Activated naive CD4-positive, alpha-beta T cell treated with anti-CD3 and anti-CD28 coated beads, Interleukin-2, amount 10 ng/mL, durations not matched to agents 7 days and 5 days (primary cell): ENCODE results near the gene PANX1.
"Not testable (repeated sequence)": the region's sequence is repeated elsewhere in the genome, so short reads cannot be mapped to it uniquely, and the experiment has no call there.

Source experiments
- CTCF ChIA-PET: fragments of 350-600 bp; sonication (Branson Sonifier 250); formaldehyde crosslinking; loops from one replicate; lab custom pipeline; 2021; ENCODE audit warnings: antibody characterized with exemption; lab: Charles Lee
- DNase-seq: peaks from one replicate; pipeline ENCODE4 v3.0.0-alpha.2; 2020
- H3K27ac Mint-ChIP-seq: one replicate; pipeline ENCODE4 v1.8.0; 2021; ENCODE audit warnings: mild to moderate bottlenecking, moderate library complexity, mixed read lengths
- H3K27me3 Mint-ChIP-seq: one replicate; pipeline ENCODE4 v1.8.0; 2021; ENCODE audit warnings: mild to moderate bottlenecking, mixed read lengths
- H3K36me3 Mint-ChIP-seq: one replicate; pipeline ENCODE4 v1.8.0; 2021; ENCODE audit warnings: mixed read lengths
- H3K4me1 Mint-ChIP-seq: one replicate; pipeline ENCODE4 v1.8.0; 2021; ENCODE audit warnings: mixed read lengths
- H3K4me3 Mint-ChIP-seq: one replicate; pipeline ENCODE4 v1.8.0; 2021; ENCODE audit warnings: mild to moderate bottlenecking, moderate library complexity, mixed read lengths
- H3K9me3 Mint-ChIP-seq: one replicate; pipeline ENCODE4 v1.8.0; 2021; ENCODE audit warnings: mixed read lengths

Gene PANX1

DNA sequence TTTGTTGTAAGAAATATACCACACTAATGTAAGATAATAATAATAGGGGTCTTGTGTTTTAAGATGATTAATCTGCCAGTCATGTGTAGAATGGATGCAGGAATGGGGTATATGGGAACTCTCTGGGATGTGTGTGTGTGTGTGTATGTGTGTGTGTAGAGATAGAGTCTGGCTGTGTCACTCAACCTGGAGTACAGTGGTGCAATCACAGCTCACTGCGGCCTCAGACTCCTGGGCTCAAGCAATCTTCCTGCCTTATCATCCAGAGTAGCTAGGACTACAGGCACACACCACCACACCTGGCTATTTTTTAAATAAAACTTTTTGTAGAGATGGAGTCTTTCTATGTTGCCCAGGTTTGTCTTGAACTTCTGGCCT is 11.5 kb upstream of the PANX1 start:
- Mint-ChIP-seq H3K4me3 (no peak overlapping the region), H3K36me3 (no peaks in the 10 kb centered on the region), H3K9me3 (no peaks in the 10 kb centered on the region), H3K27ac (no peak overlapping the region), H3K4me1 (no peaks in the 10 kb centered on the region), H3K27me3 (no peaks in the 10 kb centered on the region)
- DNase-seq = no peak
- CTCF ChIA-PET = no interaction called here

DNA sequence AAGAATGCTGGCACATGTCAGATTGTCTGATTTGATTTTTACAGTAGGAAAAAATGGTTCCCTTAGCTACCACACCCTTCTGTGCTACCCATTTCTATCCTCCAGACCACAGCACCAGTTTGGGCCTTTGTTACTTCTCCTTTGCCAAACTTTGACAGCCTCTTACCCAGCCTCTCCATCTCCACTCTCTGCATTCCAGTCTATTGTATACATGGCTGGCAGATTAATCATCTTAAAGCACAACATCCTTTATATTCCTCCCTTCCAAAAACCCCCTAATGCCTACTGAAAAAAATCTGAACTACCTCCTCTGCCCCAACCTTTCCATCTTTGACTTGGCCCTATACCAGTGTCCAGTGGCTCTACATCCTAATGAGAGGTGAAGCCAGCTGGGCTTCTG is 10.8 kb upstream of the PANX1 start:
- no peaks in the 10 kb centered on the region for H3K27me3 Mint-ChIP-seq
- no peak overlapping the region for H3K4me3 Mint-ChIP-seq
- DNase-seq = no peak
- CTCF ChIA-PET = no interaction called here
- H3K9me3 Mint-ChIP-seq = no peaks in the 10 kb centered on the region
- no peaks in the 10 kb centered on the region for H3K4me1 Mint-ChIP-seq
- no peak overlapping the region for H3K27ac Mint-ChIP-seq
- H3K36me3 Mint-ChIP-seq = no peaks in the 10 kb centered on the region

- H3K9me3 Mint-ChIP-seq, H3K27ac Mint-ChIP-seq, CTCF ChIA-PET, H3K27me3 Mint-ChIP-seq, H3K4me3 Mint-ChIP-seq, H3K4me1 Mint-ChIP-seq, DNase-seq, H3K36me3 Mint-ChIP-seq: not testable (repeated sequence)
These were observed 9.0 kb upstream of the PANX1 start for GRCh38 chr11:94119676-94120075.

DNA sequence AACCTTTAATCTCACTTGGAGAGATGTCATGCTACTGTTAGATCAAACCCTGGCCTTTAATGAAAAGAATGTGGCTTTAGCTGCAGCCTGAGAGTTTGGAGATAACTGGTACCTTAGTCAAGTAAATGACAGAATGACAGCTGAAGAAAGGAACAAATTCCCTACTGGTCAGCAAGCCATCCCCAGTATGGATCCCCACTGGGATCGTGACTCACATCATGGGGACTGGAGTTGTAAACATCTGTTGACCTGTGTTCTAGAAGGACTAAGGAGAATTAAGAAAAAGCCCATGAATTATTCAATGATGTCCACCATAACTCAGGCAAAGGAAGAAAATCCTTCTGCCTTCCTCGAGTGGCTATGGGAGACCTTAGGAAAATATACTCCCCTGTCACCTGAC is 8.1 kb upstream of the PANX1 start:
- CTCF ChIA-PET, H3K27me3 Mint-ChIP-seq, DNase-seq, H3K36me3 Mint-ChIP-seq, H3K27ac Mint-ChIP-seq, H3K9me3 Mint-ChIP-seq, H3K4me3 Mint-ChIP-seq, H3K4me1 Mint-ChIP-seq: not testable (repeated sequence)

DNA sequence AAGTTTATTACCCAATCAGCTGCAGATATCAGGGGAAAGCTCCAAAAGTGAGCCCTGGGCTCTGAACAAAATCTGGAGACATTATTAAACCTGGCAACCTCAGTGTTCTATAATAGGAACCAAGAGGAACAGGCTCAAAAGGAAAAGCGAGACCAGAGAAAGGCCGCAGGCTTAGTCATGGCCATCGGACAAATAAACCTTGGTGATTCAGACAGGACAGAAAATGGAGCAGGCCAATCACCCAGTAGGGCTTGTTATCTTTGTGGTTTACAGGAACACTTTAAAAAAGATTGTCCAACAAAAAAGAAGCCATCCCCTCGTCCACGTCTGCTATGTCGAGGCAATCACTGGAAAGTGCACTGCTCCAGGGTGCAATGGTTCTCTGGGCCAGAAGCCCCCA is 7.7 kb upstream of the PANX1 start:
- Mint-ChIP-seq H3K4me1 (no peaks in the 10 kb centered on the region), H3K4me3 (no peak overlapping the region), H3K36me3 (no peaks in the 10 kb centered on the region), H3K27me3 (no peaks in the 10 kb centered on the region), H3K27ac (no peak overlapping the region), H3K9me3 (peaks cover 6% of the 10 kb centered on the region)
- CTCF ChIA-PET = no interaction called here
- no peak for DNase-seq

DNA sequence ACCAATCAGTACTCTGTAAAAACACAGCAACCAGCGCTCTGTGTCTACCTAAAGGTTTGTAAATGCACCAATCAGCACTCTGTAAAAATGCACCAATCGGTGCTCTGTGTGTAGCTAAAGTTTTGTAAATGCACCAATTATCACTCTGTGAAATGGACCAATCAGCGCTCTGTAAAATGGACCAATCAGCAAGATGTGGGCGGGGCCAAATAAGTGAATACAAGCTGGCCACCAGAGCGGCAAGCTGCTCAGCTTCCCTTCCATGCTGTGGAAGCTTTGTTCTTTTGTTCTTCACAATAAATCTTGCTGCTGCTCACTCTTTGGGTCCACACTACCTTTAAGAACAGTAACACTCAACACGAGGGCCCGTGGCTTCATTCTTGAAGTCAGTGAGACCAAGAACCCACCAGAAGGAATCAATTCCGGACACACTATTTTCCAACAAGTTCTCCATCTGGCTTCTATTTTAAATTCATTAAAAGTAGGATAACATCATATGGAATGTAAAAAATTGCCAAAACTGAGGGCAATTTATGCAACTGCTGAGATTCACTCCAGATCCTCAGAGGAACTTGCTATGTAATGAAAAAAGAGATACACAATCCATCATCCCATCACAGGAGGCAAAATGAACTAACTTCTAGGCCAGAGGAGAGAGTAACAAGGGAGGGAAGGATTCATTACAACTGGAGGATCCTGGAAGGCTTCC is 3.1 kb upstream of the PANX1 start:
- no peaks in the 10 kb centered on the region for H3K36me3 Mint-ChIP-seq
- no peak overlapping the region for H3K4me3 Mint-ChIP-seq
- peaks cover 6% of the 10 kb centered on the region for H3K9me3 Mint-ChIP-seq
- H3K4me1 Mint-ChIP-seq = peaks cover 17% of the 10 kb centered on the region
- no peak for DNase-seq
- H3K27me3 Mint-ChIP-seq = peaks cover 4% of the 10 kb centered on the region
- no peak overlapping the region for H3K27ac Mint-ChIP-seq
- CTCF ChIA-PET = no interaction called here

DNA sequence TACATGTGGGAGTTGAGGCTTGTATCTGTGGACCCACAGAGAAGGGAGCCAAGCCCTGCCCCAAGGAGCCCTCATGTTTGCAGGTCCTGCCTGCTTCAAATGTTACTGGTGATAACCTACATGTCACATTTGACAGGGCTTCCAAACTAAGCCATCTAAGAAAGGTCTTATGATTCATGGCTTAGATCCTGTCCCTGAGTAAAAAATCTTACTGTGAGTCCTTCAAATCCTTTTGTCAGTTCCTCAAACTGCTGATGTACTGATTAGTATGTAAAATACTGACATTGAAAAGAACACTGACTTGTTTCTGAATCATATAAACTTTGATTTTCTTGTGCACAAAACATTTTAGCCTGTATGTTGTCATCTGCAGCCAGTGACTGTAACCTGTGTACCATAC is 1.0 kb upstream of the PANX1 start:
- Mint-ChIP-seq H3K27me3 (peaks cover 4% of the 10 kb centered on the region), H3K36me3 (no peaks in the 10 kb centered on the region), H3K4me1 (peaks cover 17% of the 10 kb centered on the region), H3K4me3 (no peak overlapping the region), H3K27ac (peak overlapping the region; percentile 91), H3K9me3 (peaks cover 6% of the 10 kb centered on the region)
- DNase-seq = no peak
- CTCF ChIA-PET = no interaction called here

- Mint-ChIP-seq H3K36me3 (no peaks in the 10 kb centered on the region), H3K9me3 (peaks cover 6% of the 10 kb centered on the region), H3K27me3 (peaks cover 4% of the 10 kb centered on the region), H3K4me1 (peaks cover 17% of the 10 kb centered on the region), H3K4me3 (no peak overlapping the region), H3K27ac (peak overlapping the region; percentile 91)
- CTCF ChIA-PET = interaction anchor here (0.8 to 1.3 kb wide), 2 partner anchors 10 to 55 kb away, joined by 3 read pairs; no protein-coding TSS in a partner anchor
- no peak for DNase-seq
These were observed 323 bp upstream of the PANX1 start for GRCh38 chr11:94128291-94128745.

DNA sequence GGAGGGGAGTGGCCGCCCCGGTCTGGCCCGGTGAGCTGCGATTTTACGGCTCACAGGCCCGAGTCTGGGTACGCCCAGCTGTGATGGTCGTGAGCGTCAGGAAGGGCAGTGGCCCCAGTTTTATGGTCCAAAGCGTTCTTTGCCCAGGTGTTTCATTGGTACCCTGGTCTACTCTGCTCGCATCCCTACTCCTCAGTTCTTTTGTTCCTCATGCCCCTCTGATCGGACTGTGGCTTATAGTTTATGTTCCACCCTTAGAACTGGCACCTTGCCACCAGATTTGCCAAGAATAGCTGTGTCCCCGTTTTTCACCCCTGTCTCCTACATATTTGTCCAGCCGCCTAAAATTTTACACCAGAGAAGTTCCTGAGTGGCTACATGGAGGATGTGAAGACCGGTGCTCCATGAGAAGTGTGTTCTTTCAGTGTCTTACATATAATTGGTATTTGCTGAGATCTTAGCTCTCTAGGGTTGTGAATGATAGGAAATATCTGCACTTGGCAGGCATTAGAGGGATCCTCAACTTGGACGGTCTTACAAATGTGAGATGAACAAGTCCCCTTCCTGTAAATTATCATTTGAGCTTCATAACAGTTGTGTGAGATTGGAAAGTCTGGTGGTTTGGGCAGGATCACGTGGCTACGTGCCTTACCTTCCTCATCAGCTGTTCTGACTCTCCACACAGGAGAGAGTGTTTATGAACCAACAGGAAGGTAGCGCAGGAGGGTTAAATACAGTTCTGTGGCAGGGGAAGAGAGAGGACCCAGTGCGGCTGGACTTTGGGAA is 1.1 kb downstream of the PANX1 start:
- CTCF ChIA-PET = interaction anchor here (1.3 kb wide), 1 partner anchor 8 kb away, joined by 3 read pairs; no protein-coding TSS in a partner anchor
- Mint-ChIP-seq H3K27ac (no peak overlapping the region), H3K27me3 (peaks cover 4% of the 10 kb centered on the region), H3K4me3 (no peak overlapping the region), H3K36me3 (no peaks in the 10 kb centered on the region), H3K9me3 (peaks cover 4% of the 10 kb centered on the region), H3K4me1 (peaks cover 27% of the 10 kb centered on the region)
- DNase-seq = peak; percentile 44

GRCh38 chr11:94130298-94131046 is 1.8 kb downstream of the PANX1 start:
- no peak for DNase-seq
- H3K4me3 Mint-ChIP-seq = no peak overlapping the region
- peaks cover 33% of the 10 kb centered on the region for H3K4me1 Mint-ChIP-seq
- H3K27me3 Mint-ChIP-seq = peaks cover 4% of the 10 kb centered on the region
- no peaks in the 10 kb centered on the region for H3K9me3 Mint-ChIP-seq
- H3K27ac Mint-ChIP-seq = no peak overlapping the region
- CTCF ChIA-PET = no interaction called here
- H3K36me3 Mint-ChIP-seq = no peaks in the 10 kb centered on the region

GRCh38 chr11:94131047-94131717 is 2.5 kb downstream of the PANX1 start:
- no peaks in the 10 kb centered on the region for H3K9me3 Mint-ChIP-seq
- H3K4me3 Mint-ChIP-seq = no peak overlapping the region
- H3K4me1 Mint-ChIP-seq = peaks cover 40% of the 10 kb centered on the region
- H3K27me3 Mint-ChIP-seq = peaks cover 4% of the 10 kb centered on the region
- H3K27ac Mint-ChIP-seq = no peak overlapping the region
- peaks cover 6% of the 10 kb centered on the region for H3K36me3 Mint-ChIP-seq
- DNase-seq = no peak
- CTCF ChIA-PET = no interaction called here

- no peak for DNase-seq
- peaks cover 9% of the 10 kb centered on the region for H3K36me3 Mint-ChIP-seq
- CTCF ChIA-PET = no interaction called here
- H3K27ac Mint-ChIP-seq = no peak overlapping the region
- peaks cover 3% of the 10 kb centered on the region for H3K27me3 Mint-ChIP-seq
- H3K9me3 Mint-ChIP-seq = peaks cover under 1% of the 10 kb centered on the region
- peaks cover 45% of the 10 kb centered on the region for H3K4me1 Mint-ChIP-seq
- H3K4me3 Mint-ChIP-seq = no peak overlapping the region
These were observed 3.1 kb downstream of the PANX1 start for GRCh38 chr11:94131718-94132115.

DNA sequence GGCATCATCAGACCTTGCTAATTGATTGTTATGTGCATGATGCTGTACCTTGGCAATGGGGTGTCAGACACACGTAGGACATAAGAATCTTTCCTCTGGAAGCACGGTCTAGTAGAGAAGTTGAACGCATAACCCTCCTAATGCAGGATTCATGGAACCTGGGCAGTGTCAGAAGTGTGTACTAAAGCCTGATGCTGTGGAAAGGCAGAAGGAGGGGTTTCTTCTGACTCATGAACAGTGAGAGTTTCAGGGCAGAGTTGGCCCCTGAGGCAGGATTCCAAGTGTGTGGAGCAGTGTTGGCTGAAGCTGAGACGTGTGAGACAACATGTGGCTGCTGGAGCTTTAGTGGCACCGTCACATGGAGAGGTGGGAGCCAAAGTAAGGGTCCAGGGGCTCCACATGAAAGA is 3.5 kb downstream of the PANX1 start:
- Mint-ChIP-seq H3K36me3 (peaks cover 10% of the 10 kb centered on the region), H3K9me3 (peaks cover 2% of the 10 kb centered on the region), H3K4me3 (no peak overlapping the region), H3K27ac (no peak overlapping the region), H3K27me3 (no peaks in the 10 kb centered on the region), H3K4me1 (peaks cover 47% of the 10 kb centered on the region)
- CTCF ChIA-PET = interaction anchor here (0.5 kb wide), 1 partner anchor 352 kb away, joined by 3 read pairs; no protein-coding TSS in a partner anchor
- DNase-seq = no peak
